ENCODE results near the gene LAG3. TPM values are rescaled to one million over a fixed set of nuclear protein-coding genes. Genes with fewer than 3 reads are reported as not detected.

LAG3 gene
- total RNA-seq, 4 donors from 2014 or later = 1.2 to 4.0 (median 2.9) TPM

DNA sequence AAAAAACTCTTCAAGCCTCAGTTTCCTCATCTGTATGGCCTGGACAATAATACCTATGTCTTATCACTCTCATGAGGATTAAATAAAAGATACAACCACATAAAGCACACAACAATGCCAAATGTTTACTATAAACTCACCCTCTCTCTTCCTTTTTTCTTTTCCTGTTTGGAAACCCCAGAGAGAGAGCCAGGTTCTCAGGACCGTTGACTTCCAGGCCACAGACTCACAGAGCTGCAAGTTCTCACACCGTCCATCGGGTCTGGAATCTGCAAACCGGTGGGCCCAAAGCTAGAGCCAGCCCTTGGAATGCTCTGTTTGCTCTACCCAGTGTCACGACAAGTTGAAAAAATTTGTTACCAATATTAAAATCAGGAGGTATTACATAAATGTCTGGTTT lies 12.4 kb downstream of the LAG3 start:
- no peaks in the 10 kb centered on the region for H3K4me1 ChIP-seq
- TF ChIP-seq, protein P1, sequence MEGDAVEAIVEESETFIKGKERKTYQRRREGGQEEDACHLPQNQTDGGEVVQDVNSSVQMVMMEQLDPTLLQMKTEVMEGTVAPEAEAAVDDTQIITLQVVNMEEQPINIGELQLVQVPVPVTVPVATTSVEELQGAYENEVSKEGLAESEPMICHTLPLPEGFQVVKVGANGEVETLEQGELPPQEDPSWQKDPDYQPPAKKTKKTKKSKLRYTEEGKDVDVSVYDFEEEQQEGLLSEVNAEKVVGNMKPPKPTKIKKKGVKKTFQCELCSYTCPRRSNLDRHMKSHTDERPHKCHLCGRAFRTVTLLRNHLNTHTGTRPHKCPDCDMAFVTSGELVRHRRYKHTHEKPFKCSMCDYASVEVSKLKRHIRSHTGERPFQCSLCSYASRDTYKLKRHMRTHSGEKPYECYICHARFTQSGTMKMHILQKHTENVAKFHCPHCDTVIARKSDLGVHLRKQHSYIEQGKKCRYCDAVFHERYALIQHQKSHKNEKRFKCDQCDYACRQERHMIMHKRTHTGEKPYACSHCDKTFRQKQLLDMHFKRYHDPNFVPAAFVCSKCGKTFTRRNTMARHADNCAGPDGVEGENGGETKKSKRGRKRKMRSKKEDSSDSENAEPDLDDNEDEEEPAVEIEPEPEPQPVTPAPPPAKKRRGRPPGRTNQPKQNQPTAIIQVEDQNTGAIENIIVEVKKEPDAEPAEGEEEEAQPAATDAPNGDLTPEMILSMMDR (IDR thresholded peaks at IDR 0.05) = no peak
- TF ChIP-seq POLR2A (IDR thresholded peaks at IDR 0.05) (no peak), EP300 (IDR thresholded peaks at IDR 0.05) (no peak)
- H3K27me3 ChIP-seq = no peaks in the 10 kb centered on the region
- DNase-seq (ENCODE audit: low spot score in 2 of 2) = no peak
- no peak overlapping the region for H3K27ac ChIP-seq
- H3K4me3 ChIP-seq = no peak overlapping the region
- no peaks in the 10 kb centered on the region for H3K36me3 ChIP-seq
- H3K9me3 ChIP-seq = no peaks in the 10 kb centered on the region
- 72 to 74% methylated on average over 5 of the region's 5 CpGs for WGBS, 2 donors

- TF ChIP-seq, protein P1 (IDR thresholded peaks at IDR 0.05) = no peak
- TF ChIP-seq EP300 (IDR thresholded peaks at IDR 0.05) = no peak
- H3K4me3 ChIP-seq = no peak overlapping the region
- no peaks in the 10 kb centered on the region for H3K9me3 ChIP-seq
- H3K27ac ChIP-seq = no peak overlapping the region
- 66% methylated on average over 9 of the region's 9 CpGs for WGBS, 2 donors
- DNase-seq (ENCODE audit: low spot score in 2 of 2) = no peak
- no peaks in the 10 kb centered on the region for H3K36me3 ChIP-seq
- H3K27me3 ChIP-seq = no peaks in the 10 kb centered on the region
- no peaks in the 10 kb centered on the region for H3K4me1 ChIP-seq
Measured at GRCh38 chr12:6786416-6787094, 14.2 kb downstream of the LAG3 start.

DNA sequence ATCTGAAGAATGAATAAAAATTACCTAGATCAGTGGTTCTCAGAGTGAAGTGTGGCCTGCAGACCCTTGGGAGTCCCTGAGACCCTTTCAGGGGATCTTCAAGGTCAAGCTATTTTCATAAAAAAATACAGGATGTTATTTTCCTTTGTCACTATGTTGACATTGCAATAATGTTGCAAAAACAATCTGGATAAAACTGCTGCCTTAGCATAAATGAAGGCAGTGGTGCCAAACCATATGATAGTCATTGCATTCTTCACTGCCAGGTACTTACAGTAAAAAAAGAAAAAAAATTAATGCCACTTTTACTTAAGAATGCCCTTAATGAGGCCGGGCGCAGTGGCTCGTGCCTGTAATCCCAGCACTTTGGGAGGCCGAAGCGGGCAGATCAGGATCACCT lies 15.0 kb downstream of the LAG3 start:
- H3K27ac ChIP-seq = no peak overlapping the region
- no peaks in the 10 kb centered on the region for H3K4me1 ChIP-seq
- no peaks in the 10 kb centered on the region for H3K36me3 ChIP-seq
- H3K27me3 ChIP-seq = no peaks in the 10 kb centered on the region
- H3K4me3 ChIP-seq = no peak overlapping the region
- 88% methylated on average over 5 of the region's 5 CpGs for WGBS, 2 donors
- no peaks in the 10 kb centered on the region for H3K9me3 ChIP-seq
- no peak for DNase-seq (ENCODE audit: low spot score in 2 of 2)
- no peak for TF ChIP-seq EP300 (IDR thresholded peaks at IDR 0.05)
- TF ChIP-seq, protein P1 (IDR thresholded peaks at IDR 0.05) = no peak
- no peak for TF ChIP-seq POLR2A (IDR thresholded peaks at IDR 0.05)

DNA sequence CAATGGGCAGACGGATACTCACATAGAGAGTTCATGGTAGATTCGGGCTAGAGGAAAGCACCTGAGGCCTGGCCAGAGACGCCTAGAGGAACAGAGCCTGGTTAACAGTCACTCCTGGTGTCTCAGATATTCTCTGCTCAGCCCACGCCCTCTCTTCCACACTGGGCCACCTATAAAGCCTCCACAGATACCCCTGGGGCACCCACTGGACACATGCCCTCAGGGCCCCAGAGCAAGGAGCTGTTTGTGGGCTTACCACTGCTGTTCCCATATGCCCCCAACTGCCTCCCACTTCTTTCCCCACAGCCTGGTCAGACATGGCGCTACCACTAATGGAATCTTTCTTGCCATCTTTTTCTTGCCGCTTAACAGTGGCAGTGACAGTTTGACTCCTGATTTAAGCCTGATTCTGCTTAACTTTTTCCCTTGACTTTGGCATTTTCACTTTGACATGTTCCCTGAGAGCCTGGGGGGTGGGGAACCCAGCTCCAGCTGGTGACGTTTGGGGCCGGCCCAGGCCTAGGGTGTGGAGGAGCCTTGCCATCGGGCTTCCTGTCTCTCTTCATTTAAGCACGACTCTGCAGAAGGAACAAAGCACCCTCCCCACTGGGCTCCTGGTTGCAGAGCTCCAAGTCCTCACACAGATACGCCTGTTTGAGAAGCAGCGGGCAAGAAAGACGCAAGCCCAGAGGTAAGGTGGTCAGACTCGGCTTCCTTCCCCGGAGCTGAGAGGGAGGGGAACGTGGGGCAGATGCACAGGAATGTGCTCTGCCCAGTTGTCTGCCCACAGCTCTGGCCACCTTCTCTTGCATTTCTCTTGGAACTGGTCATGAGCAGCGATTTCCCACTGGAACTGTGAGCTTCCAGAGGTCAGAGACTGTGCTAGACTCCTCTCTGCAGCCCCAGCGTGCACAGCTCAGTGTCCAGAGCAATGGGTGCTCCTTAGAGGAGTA lies 16.9 kb downstream of the LAG3 start, which contains the start of gene CD4:
Gene CD4, plus strand, starts transcription at position 557 of the 953 bp plus-strand sequence. CDS start 10,611 bp downstream, outside the sequence.
- no peak for DNase-seq (ENCODE audit: low spot score in 2 of 2)
- H3K9me3 ChIP-seq = no peaks in the 10 kb centered on the region
- no peaks in the 10 kb centered on the region for H3K36me3 ChIP-seq
- no peaks in the 10 kb centered on the region for H3K4me1 ChIP-seq
- peak within 1 kb of the TSS in 2 of 4 donors; percentile 34 to 42 for H3K4me3 ChIP-seq
- 52 to 62% methylated on average over 18 of the region's 18 CpGs for WGBS, 2 donors
- no peaks in the 10 kb centered on the region for H3K27me3 ChIP-seq
- peak within 1 kb of the TSS in 3 of 4 donors; percentile 28 to 68 (median 59) for H3K27ac ChIP-seq
- TF ChIP-seq EP300 (IDR thresholded peaks at IDR 0.05) (peak in 1 of 2 donors; percentile 45), POLR2A (IDR thresholded peaks at IDR 0.05) (peak in 1 of 2 donors; percentile 33)
- TF ChIP-seq, protein P1 (IDR thresholded peaks at IDR 0.05) = no peak
